Measurements from ENCODE around the gene ISYNA1. TPM values are rescaled to one million over a fixed set of nuclear protein-coding genes. Genes with fewer than 3 reads are reported as not detected.
A peak's percentile ranks its signal among the peaks of the same experiment; 100 is the strongest.

The ISYNA1 gene
- total and polyA plus RNA-seq, 2 of the 4 experiments (the other 2 are of a cell fraction) = 3.4 to 24.7 TPM

GRCh38 chr19:18397242-18398202, 40.4 kb downstream of the ISYNA1 start, which contains the start of gene LRRC25:
TSS of gene LRRC25 (minus strand) at chr19:18397622. CDS start at chr19:18396963, 659 bp downstream.
- POLR2A ChIA-PET (ENCODE audit: unreplicated experiment) = no interaction called here
- H2BK20ac ChIP-seq (ENCODE audit: low read depth, low read length) = peak within 1 kb of the TSS; percentile 76
- TF ChIP-seq POLR2A (IDR thresholded peaks at IDR 0.05; ENCODE audit: low read depth, low read length) (no peak), MAZ (IDR thresholded peaks at IDR 0.05; ENCODE audit: borderline replicate concordance, low read depth, low read length) (no peak), CEBPB (IDR thresholded peaks at IDR 0.05; ENCODE audit: low read depth, low read length) (no peak), NFE2L2 (IDR thresholded peaks at IDR 0.05; ENCODE audit: low read depth, low read length) (no peak), RCOR1 (IDR thresholded peaks at IDR 0.05; ENCODE audit: insufficient replicate concordance, low read length) (no peak), MAFK (IDR thresholded peaks at IDR 0.05; ENCODE audit: low read depth, low read length) (no peak), CTCF (conservative IDR thresholded peaks at IDR 0.05; ENCODE audit: low read depth, low read length) (no peak), RFX5 (IDR thresholded peaks at IDR 0.05; ENCODE audit: low read depth, low read length) (no peak), BHLHE40 (IDR thresholded peaks at IDR 0.05; ENCODE audit: low read depth, low read length) (no peak), RAD21 (IDR thresholded peaks at IDR 0.05; ENCODE audit: low read length) (no peak), FOS (IDR thresholded peaks at IDR 0.05; ENCODE audit: low read depth, low read length) (no peak), CHD1 (IDR thresholded peaks at IDR 0.05; ENCODE audit: low read depth, low read length) (no peak)
- TF ChIP-seq, protein P1, sequence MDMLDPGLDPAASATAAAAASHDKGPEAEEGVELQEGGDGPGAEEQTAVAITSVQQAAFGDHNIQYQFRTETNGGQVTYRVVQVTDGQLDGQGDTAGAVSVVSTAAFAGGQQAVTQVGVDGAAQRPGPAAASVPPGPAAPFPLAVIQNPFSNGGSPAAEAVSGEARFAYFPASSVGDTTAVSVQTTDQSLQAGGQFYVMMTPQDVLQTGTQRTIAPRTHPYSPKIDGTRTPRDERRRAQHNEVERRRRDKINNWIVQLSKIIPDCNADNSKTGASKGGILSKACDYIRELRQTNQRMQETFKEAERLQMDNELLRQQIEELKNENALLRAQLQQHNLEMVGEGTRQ (IDR thresholded peaks at IDR 0.05; ENCODE audit: low read depth, low read length) = no peak
- TF ChIP-seq, protein P2, sequence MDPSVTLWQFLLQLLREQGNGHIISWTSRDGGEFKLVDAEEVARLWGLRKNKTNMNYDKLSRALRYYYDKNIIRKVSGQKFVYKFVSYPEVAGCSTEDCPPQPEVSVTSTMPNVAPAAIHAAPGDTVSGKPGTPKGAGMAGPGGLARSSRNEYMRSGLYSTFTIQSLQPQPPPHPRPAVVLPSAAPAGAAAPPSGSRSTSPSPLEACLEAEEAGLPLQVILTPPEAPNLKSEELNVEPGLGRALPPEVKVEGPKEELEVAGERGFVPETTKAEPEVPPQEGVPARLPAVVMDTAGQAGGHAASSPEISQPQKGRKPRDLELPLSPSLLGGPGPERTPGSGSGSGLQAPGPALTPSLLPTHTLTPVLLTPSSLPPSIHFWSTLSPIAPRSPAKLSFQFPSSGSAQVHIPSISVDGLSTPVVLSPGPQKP (IDR thresholded peaks at IDR 0.05; ENCODE audit: borderline replicate concordance, low read depth, low read length) = no peak

More at GRCh38 chr19:18397242-18398202, 40.4 kb downstream of the ISYNA1 start, which contains the start of gene LRRC25:
- Histone ChIP-seq H3K4me2 (ENCODE audit: low read depth, low read length) (no peak within 1 kb of the TSS), H3K18ac (ENCODE audit: low read depth, low read length) (no peak within 1 kb of the TSS; the same call in 1 of the 2 replicates), H3K9ac (ENCODE audit: low read depth, low read length) (no peak within 1 kb of the TSS), H2BK5ac (ENCODE audit: low read depth, low read length, poor library complexity, severe bottlenecking) (peak within 1 kb of the TSS; percentile 18), H2AFZ (replicated peaks; ENCODE audit: low read length, poor library complexity) (peak within 1 kb of the TSS; percentile 47), H4K91ac (ENCODE audit: insufficient read depth, low read depth, low read length) (peak within 1 kb of the TSS; percentile 68), H4K8ac (ENCODE audit: low read depth in 2 of 2, low read length in 2 of 2) (peak within 1 kb of the TSS in 1 of 2 experiments; percentile 67; a peak in 1 of 4 replicates), H3K4me1 (ENCODE audit: control insufficient read depth, insufficient read depth, low read length) (peaks cover 22% of the 10 kb centered on the region), H3K56ac (ENCODE audit: extremely low read depth, insufficient read depth, low read length) (no peak within 1 kb of the TSS; the same call in 1 of the 2 replicates), H2AK9ac (replicated peaks; ENCODE audit: low read depth, low read length, poor library complexity) (peak within 1 kb of the TSS; percentile 52), H4K5ac (ENCODE audit: low read depth, low read length) (peak within 1 kb of the TSS; percentile 12), H3K23ac (ENCODE audit: low read depth, low read length) (no peak within 1 kb of the TSS), H3K4me3 (ENCODE audit: insufficient read depth, low read depth, low read length) (no peak within 1 kb of the TSS), H2AK5ac (ENCODE audit: low read depth, low read length) (peak within 1 kb of the TSS; percentile 84), H3K4ac (ENCODE audit: low read depth, low read length) (peak within 1 kb of the TSS; percentile 55), H3K27me3 (ENCODE audit: control insufficient read depth, insufficient read depth, low read length) (no peaks in the 10 kb centered on the region), H3K79me1 (ENCODE audit: low read depth in 1 of 2, low read length in 2 of 2) (no peaks in the 10 kb centered on the region), H3K14ac (replicated peaks; ENCODE audit: low read depth, low read length) (peak within 1 kb of the TSS; percentile 36; the same call in 1 of the 2 replicates), H3K36me3 (ENCODE audit: control insufficient read depth, insufficient read depth, low read length) (no peaks in the 10 kb centered on the region), H3K9me1 (ENCODE audit: insufficient read depth, low read length) (peaks cover 6% of the 10 kb centered on the region; the same call in 1 of the 2 replicates), H3K9me3 (ENCODE audit: control insufficient read depth, insufficient read depth, low read length) (no peaks in the 10 kb centered on the region), H4K20me1 (ENCODE audit: insufficient read depth, low read length) (no peaks in the 10 kb centered on the region), H2BK120ac (ENCODE audit: low read depth, low read length) (peak within 1 kb of the TSS; percentile 42), H2BK15ac (ENCODE audit: low read depth, low read length) (peak within 1 kb of the TSS; percentile 81; the same call in 1 of the 3 replicates), H3K27ac (ENCODE audit: insufficient read depth, low read length) (peak within 1 kb of the TSS; percentile 16; the same call in 1 of the 2 replicates)
- dilution Hi-C loops (cut with HindIII; ENCODE audit: low sequenced_read_pairs, unreplicated experiment) = no loop called here
- in situ Hi-C loops (cut with MboI; ENCODE audit: low sequenced_read_pairs) = no loop called here
- WGBS, 2 experiments (ENCODE audit: extremely low coverage in 2 of 2, insufficient read length in 1 of 2) = 26% methylated on average over 12 of the region's 33 CpGs; no CpG with 5 or more reads in 1 of the 2 experiments
- ATAC-seq (ENCODE audit: low read depth) (no peak), DNase-seq (no peak)
- intact Hi-C loops (cut with micrococcal nuclease) = no loop called here
- CTCF ChIA-PET = interaction anchor here (1.0 to 1.5 kb wide), 2 partner anchors 8 to 12 kb away, joined by 3 to 4 read pairs; no protein-coding TSS in a partner anchor
- BruUV-seq (replicated peaks) = no TSS peak
